ENCODE measurements around the gene HSD17B8.

HSD17B8 gene

DNA sequence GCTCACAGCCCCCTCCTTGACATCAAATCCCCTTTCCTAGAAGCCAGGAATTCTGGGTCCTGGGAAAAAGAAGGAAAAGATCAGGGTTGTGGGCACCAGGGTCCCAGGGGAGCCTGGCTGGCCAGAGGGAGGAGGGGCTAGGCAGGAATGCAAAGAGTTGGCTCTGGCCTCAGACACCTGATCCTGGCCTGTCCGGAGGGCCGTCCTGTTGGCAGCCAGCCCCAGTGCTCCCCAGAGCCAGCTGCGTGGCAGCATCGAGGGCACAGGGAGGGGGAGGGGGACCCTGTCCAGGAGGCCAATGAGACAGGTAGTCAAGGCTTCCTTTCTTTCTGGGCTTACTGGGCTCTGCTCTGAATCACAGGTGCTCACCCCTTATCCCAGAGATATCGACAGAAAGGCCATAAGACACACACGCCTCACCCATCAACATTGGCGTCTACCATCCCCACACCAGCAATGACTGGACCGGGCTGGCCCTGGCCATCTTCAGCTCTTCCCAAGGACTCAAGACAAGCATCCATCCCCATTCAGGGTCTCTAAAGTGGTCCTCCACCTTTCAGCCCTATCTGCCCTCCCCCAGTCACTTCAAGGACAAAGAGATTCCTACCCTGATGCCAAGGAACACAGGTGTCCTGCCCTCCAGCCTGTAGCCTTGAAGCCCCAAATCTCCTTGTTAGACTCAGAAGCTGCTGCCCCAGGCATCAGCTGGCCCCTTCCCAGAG lies 12.9 kb upstream of the HSD17B8 start:
- DNase-seq (ENCODE audit: low spot score) = no peak

DNA sequence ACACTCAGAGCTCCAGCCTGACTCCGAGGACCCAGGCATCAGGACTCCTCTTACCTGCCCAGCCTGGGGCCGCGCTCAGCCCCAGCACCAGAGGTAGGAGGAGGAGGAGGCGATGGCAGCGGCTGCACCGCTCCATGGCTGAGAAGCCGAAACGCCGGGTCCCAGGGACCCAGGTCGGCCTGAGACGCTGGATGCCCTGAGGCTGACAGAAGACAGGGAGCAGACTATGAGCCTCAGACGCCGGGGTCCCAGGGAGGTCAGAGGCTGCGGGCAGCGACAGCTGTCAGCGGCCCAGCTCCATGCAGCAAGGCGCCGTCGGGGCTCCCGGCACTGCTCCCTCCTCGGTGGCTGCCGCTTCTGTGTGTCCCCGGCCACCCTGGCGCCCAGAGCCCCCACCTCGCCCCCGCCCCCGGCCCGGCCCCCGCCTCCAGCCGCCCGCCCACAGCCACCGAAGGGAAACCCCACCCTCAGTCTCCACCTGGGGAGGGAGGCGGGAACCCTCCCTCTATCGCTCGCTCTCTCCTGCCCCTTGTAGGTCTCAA lies 12.3 kb upstream of the HSD17B8 start, which contains the start of gene COL11A2:
Gene COL11A2 (minus strand): TSS at position 363 of the 542 bp plus-strand sequence. CDS start 227 bp downstream, at position 136.
- no peak for DNase-seq (ENCODE audit: low spot score)

DNA sequence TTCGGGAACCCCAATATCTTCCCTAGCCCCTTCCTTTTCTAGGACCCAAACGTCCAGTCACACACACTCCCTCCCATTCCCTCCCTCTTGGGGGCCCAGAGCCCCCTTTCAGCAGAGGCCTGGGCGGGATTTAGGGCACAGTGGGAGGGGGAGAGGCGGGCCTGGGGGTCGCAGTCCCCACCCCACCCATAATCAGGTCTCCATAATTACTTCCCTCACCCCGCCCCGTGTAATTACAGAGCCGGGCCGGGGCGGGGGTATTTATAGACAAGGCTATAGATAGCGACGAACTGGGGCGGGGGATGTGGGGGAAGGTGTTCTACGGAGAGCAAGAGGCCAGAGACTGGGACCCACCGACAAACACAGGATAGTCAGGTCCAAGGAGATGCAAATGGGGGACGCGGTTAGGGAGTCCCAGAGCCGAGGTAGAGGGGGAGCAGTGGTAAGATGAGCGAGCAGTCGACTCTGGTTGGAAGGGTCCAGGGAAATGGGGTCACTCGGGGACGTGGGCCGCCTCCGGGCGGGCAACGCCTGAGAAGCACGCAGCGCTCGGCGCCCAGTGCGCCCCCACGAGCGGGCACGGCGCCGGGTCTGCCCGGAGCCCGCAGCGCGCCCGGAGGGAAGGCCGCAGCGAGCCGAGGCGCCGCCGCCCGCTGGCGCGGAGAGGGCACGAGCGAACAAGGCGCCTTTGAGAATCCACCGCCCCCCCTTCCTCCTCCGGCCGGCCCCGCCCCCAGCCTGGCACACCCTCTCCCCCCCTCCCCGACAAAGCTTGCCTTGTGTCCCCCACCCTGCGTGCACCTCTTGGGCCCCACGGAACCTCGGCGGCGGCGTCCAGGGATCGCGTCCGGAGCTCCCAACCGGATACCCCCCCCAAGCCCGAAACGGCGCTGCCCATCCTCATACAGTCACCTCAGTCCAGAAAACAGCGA lies 11.5 kb upstream of the HSD17B8 start:
- no peak for DNase-seq (ENCODE audit: low spot score)

DNA sequence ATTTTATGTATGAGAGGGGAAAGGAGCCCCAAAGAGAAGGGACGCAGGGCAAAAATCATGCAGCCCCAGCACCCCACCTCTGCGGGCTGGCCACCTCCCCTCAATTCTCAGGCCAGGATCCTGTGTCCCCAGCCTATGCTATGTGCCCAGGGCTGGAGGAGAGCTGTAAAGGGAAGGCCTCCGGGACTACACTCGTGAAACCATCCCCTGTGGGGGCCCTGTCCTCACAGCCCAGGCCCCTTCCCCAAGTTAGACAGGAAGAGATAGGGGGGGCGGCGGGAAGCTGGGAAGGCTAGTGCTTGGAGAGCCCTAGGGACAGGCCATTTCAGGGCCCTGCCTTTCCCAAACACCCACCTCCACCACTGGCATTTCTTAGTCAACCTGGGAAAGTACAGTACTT lies 10.8 kb upstream of the HSD17B8 start:
- no peak for DNase-seq (ENCODE audit: low spot score)

DNA sequence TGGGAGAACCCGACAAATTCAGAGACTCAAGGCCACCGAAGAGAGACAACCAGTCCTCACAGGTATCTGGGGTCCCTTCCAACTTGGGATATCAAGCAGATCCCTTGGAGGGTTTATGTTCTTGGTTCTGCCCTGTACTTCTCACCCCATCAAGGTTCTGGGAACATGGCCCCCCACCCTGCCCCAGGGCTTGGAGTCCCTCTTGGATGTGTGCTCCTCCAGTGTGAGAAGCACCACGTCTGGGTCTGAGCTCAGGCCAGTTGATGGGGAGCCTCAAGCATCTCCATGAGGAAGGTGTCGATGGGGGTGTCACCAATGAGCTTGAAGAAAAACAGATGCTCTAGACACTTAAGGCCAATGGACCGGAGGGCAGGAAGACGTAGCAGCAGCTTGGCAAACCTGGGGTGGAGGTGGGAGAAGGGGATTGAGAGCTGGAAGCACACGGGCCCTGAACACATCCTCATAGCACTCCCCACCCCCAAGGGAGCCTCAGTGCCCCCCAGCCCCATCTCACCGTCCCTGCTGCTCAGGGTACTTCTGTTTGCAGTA lies 9.9 kb upstream of the HSD17B8 start:
- no peak for DNase-seq (ENCODE audit: low spot score)

DNA sequence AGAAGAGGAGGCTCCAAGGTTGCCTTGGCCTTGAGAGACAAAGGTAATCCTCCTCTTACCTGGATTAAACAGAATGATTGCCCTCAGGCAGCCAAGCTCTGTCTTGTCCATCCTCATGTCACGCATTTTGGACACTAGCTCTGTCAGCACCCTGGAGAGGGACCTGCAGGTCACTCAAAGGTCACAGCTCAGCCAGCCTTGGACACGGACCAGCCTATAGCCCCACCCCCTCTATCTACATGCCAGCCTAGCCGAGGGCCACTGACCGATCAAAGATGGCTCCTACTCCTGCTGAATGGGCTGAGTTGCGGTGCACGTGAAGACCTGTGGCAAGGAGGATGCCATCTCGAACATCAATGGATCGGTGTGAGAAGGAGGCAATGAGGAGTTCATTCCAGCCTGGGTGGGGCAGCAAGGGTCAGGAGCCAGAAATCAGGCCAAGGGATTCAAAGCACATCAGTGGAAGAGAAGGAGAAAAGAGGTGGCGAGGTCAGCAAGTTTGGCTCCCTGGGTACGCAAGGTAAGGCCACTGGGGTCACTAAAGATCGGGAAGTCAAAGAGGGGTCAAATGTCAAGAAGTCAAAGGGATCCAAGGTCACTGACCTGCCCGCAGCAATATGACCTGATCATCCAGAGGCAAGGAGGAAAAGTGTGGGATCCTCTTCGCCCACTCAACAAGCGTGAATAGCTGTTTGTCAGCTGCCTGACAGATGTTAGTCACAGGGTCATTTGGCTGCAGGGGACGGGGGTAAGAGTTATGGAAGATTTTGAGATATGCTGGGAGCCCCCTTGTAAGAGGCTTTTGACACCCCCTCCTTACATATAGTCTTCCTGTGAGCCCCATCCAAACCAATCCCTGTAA lies 8.9 kb upstream of the HSD17B8 start:
- no peak for DNase-seq (ENCODE audit: low spot score)

DNA sequence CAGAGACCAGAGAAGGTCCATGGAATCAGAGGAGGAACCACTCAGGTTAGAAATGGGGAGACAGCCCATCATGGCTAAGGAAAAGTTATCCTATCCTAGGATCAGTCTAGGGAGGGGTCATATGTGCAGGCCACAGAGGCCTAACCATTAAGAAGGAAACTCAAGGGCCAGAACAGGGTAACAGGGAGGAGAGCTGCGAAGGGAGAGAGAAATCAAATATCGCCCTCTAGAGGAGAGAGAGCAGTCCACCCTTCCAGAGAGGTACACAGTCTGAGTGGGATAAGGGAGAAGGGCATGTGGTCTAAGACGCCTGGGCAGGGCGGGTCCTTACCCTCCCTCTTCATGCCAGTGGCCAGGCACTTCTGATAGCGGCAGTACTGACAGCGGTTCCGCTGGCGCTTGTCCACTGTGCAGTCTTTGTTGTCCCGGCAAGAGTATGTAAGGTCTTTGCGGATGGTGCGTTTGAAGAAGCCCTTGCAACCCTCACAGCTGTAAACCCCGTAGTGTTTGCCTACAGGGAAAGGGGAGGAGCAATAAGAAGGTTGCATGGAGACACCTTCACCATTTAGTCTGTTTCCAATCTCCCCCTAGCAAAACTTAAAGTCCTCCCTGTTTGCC lies 6.9 kb upstream of the HSD17B8 start:
- DNase-seq (ENCODE audit: low spot score) = no peak

DNA sequence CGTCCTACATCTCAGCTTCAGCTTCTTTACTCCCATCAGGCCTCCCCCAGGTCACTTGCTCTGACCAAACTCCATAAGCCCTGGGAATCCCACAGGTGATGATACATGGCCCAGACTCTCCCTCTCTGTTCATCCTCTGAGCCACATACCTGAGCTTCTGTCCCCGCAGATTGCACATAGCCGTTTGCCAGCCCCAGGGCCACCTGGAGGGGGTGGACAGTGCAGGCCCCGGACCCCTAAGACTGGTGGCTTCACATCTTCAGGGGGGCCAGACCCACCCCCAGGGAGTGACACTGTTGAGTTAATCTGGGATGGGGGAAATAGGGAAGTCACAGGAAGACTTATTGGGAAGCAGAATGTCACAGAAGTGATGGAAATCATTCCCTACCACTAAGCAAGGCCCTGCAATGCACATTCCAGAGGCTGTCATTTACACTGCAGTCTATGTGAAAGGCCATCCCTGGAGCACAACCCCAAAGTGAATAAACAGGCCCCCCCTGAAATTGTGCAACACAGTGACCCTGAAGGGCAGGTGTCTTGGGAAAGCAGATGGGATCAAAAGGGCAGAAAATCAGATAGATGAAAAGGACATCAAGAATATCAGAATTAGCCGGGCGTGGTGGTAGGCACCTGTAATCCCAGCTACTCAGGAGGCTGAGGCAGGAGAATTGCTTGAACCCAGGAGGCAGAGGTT lies 6.1 kb upstream of the HSD17B8 start:
- DNase-seq (ENCODE audit: low spot score) = no peak

DNA sequence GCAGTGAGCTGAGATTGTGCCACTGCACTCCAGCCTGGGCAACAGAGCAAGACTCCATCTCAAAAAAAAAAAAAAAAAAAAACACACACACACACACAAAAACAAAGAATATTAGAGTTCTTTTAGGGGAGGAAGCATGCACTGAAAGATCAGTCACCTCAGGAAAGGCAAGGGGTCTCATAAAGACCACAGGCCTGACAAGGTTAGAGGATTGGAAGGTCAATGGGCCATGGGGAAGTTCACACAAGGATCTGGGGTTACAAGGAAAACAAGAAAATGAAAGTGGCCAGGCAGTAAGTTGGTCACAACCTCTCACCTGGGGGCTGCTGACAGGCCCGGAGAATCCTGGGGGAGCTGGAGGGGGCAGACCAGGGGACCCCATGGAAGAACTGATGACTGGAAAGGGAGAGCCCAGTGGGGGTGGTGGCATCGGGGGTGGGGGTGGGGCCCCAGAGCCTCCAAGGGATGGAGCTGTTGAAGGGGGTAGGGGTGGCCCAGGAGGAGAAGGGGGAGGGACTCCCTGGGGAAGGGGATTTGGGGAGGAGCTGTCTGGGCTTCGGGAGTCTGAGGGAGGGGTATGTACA lies 5.5 kb upstream of the HSD17B8 start:
- no peak for DNase-seq (ENCODE audit: low spot score)

DNA sequence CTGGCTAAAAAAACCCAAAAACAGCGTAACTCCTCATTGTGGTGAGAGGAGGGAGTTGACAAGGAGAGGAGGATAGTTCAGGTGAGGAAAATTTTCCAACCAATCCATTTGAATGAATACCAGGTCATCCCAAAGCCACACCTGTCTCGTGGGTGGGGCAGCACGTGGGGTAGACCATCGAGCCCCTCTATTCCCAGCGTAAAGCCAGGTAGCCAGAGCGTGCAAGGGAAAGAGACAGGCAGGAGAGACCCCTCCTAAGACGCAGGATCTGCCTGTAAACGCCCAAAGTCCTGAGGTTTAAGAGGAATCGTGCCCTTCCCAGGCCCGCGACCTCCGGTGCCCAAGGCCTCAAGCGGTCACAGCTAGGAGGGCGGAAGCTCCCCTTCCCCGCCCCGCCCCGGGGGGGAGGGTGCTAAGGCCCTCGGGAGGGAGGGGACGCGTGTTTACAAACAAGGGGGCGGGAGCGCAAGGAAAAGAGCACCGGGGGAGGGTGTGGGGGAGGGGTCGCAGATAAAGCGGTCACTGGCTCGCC lies 4.7 kb upstream of the HSD17B8 start:
- no peak for DNase-seq (ENCODE audit: low spot score)

DNA sequence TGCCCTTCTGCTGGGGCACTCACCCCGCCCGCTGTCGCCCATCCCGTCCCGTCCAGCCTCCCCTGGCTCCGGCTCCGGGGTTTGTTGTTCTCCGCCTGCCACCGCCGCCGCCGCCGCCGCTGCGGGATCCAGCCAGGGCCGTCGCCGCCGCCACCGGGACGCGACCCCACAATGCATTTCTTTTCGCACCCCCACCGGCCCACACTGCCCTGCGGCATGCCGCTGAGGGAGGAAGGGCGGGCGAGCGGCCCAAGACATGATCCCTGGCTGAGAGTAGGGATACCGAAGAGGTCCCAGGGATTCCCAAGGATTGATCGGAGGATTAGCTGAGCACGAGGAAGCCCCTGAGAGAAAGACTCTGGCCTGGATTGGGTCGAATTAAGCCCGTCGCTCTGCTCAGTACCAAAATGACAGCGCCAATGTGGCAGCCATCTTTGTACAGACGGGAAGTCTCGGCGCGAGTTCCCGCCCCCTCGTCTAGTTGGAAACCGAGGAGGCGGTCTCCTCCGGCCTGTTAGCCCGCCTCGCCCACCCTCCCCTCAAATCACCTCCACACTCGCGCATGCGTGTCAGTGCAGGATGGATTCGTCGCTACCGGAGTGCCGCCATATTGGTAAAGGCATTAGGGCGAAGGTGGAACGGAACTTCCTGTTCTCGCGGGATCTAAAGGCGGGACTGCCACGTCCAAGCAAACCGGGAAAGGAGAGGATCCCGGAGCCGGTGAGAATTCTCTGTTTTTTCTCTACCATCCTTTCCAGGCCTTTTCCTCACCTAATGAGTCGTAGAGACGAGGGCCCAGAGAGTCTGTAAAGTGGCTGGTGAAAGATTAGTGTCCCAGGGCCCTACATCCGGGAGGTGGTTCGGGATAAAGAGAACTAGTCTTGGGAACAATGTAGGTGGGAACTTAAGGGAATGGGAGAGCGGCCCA lies 4.0 kb upstream of the HSD17B8 start, which contains the start of the genes RXRB and SLC39A7:
Gene RXRB (minus strand): TSS at position 447 of the 928 bp plus-strand sequence. CDS start 189 bp downstream, at position 258.
Gene SLC39A7 (plus strand): TSS at position 649 of the 928 bp plus-strand sequence. CDS start 379 bp downstream, outside the sequence.
- peak; percentile 98 for DNase-seq (ENCODE audit: low spot score)

DNA sequence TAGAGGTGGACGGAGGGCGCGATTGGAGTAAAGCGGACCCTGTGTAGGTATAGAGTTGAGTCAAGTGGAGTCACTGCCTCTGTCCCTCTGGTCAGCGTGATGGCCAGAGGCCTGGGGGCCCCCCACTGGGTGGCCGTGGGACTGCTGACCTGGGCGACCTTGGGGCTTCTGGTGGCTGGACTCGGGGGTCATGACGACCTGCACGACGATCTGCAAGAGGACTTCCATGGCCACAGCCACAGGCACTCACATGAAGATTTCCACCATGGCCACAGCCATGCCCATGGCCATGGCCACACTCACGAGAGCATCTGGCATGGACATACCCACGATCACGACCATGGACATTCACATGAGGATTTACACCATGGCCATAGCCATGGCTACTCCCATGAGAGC lies 3.3 kb upstream of the HSD17B8 start:
- no peak for DNase-seq (ENCODE audit: low spot score)

DNA sequence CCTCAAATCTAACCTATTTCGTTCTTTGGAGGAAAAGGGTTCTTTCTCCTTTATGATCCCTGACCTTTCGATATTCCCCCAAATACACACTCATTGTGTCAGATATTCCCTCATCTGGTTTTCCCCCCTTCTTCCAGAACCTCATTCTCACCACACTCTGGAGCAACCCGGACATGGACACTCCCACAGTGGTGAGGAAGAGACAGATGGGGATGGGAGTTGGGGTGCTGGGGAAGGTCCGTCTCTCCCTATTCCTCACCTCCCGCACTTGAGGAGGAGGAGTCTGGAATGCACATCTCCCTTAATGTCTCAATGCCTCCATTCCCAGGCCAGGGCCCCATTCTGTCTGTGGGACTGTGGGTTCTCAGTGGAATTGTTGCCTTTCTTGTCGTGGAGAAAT lies 2.5 kb upstream of the HSD17B8 start:
- DNase-seq (ENCODE audit: low spot score) = peak; percentile 31

DNA sequence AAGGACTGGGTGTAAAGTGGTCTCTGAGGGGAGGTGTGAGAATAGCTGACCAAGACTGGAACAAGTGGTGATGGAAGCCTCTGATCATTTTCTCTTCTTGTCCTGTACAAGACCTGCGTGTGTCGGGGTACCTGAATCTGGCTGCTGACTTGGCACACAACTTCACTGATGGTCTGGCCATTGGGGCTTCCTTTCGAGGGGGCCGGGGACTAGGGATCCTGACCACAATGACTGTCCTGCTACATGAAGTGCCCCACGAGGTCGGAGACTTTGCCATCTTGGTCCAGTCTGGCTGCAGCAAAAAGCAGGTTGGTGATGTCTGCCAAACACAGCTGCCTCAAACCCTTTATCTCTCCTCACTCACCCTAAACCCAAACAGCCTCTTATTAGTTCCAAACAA lies 1.7 kb upstream of the HSD17B8 start:
- DNase-seq (ENCODE audit: low spot score) = peak; percentile 45

DNA sequence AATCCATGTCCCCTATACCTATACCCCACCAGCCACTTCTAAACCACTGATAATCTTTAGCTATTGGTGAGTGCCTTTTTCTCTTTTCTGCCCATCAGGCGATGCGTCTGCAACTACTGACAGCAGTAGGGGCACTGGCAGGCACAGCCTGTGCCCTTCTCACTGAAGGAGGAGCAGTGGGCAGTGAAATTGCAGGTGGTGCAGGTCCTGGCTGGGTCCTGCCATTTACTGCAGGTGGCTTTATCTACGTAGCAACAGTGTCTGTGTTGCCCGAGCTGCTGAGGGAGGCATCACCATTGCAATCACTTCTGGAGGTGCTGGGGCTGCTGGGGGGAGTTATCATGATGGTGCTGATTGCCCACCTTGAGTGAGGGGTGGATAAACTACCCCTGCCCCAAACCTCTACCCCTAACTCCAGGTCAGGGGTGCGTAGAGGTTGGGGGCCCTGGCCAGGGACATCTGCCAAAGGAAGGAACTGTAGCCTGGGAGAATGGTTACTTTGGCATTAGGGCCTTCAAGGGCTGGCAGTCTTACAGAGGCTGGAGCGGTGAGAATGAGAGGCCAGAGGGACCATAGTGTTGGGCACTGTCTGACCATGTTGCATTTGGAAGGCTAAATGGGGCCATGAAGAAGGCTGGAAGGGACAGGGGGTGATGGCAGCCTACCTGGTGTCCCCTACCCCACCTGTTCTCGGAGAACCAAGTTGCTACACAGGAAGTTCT lies 851 bp upstream of the HSD17B8 start:
- DNase-seq (ENCODE audit: low spot score) = peak; percentile 55

DNA sequence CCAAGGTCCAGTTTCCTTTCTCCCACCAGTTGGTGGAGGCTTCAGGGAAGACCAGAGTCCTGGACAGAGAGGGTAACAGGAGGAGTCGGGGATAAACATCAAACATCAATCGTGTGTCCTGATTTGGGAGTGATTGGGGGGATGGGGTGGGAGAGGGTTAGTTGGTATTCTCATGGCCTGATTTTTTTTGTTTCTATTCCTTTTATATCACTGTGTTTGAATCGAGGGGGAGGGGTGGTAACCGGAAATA lies 365 bp upstream of the HSD17B8 start:
- no peak for DNase-seq (ENCODE audit: low spot score)

DNA sequence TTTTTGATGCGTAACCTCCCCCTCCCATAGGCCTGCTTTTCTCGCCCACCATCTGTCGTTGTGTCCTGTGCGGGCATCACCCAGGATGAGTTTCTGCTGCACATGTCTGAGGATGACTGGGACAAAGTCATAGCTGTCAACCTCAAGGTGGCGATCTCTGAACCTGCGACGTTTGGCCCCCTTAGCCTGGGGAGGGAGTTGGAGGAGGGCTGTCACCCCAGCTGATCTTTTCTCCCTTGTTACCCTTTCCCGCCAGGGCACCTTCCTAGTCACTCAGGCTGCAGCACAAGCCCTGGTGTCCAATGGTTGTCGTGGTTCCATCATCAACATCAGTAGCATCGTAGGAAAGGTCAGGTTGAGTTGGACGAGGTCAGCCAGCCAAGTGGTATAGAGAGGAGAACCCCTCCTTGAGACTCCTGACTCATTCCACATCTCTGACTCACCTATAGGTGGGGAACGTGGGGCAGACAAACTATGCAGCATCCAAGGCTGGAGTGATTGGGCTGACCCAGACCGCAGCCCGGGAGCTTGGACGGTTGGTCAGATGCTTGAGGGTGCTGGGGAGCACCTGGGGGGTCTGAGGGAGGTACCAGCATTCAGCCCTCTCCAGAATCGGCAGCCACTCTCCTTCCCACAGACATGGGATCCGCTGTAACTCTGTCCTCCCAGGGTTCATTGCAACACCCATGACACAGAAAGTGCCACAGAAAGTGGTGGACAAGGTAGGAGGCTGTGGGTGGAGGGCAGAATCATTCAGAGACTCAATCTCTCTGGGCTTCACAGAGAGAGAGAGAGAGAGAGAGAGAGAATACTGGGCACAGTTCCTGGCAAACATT lies 954 bp downstream of the HSD17B8 start:
- no peak for DNase-seq (ENCODE audit: low spot score)
